HG03280 (cell line): ENCODE results near the gene GMPR.

Source experiments
- ATAC-seq: cut with Tn5 transposase; IDR thresholded peaks from one replicate; pipeline ENCODE4 v1.9.1; 2021; ENCODE audit warnings: mild to moderate bottlenecking, moderate library complexity; ENCODE audit not compliant: unreplicated experiment

The GMPR gene

DNA sequence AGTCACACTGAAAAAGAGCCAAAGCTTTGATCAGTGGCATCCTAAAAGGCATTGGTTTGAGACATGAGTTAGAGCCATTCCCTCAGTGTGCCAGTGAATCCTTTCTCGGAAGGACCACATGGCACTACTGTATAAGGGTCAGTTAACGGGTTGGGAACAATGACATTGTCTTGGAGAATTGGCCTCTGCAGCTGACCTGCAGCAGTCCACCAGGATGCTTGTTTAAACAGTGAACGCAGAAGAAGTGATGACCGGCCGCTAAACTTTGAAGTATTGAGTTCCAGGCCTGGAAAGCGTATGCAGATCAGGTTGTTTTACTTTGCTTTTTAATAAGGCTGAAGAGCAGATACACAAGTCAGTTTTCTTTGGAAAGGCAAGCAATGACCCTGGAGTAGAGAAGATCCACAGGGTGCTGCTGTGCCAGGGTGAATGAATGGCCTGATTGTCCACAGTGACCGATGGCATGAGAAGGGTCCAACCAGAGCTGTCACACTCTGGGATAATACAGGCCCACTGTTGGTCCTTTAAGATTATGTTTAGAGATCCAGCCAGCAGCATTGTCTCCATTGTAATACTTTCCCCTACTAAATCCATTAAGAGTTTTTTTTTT is 57.8 kb downstream of the GMPR start:
- ATAC-seq = no peak

DNA sequence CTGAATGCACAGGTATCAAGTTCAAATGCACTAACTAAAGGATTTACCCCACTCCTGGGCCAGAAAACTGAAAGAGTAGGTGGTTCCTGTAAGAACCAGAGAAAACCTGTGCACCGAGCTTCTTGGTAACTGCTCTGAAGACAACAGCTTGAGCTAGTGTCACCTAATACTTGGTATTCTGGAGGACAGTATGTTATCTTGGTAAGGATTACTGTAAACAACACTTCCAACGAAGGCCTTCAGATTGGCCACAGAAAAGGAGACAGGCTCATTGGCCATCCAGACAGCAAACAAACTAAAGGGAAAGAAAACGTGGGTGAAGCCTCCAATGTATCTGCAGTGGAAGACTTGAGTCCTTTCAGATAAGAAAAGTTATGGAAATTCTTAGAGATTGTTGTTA is 61.5 kb downstream of the GMPR start:
- ATAC-seq = no peak

DNA sequence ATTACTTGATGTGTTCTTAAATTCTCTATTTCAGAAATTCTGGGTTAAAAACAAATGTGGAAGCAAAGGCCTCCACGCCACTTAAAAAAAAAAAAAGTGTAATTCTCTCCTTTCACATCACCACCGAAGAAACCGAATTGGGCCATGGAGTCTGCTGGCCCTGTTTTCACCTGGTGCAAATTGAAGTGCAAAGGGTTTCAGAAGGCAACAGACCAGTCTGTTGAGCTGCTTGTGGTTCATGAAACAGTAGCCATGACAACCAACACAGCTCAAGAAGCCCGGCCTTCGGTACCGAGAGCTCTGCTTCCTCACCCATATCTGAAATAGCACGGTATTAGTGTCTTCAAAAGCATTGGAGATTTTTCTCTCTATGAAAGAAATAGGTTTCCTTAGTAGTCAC is 63.1 kb downstream of the GMPR start:
- peak; percentile 75 for ATAC-seq

DNA sequence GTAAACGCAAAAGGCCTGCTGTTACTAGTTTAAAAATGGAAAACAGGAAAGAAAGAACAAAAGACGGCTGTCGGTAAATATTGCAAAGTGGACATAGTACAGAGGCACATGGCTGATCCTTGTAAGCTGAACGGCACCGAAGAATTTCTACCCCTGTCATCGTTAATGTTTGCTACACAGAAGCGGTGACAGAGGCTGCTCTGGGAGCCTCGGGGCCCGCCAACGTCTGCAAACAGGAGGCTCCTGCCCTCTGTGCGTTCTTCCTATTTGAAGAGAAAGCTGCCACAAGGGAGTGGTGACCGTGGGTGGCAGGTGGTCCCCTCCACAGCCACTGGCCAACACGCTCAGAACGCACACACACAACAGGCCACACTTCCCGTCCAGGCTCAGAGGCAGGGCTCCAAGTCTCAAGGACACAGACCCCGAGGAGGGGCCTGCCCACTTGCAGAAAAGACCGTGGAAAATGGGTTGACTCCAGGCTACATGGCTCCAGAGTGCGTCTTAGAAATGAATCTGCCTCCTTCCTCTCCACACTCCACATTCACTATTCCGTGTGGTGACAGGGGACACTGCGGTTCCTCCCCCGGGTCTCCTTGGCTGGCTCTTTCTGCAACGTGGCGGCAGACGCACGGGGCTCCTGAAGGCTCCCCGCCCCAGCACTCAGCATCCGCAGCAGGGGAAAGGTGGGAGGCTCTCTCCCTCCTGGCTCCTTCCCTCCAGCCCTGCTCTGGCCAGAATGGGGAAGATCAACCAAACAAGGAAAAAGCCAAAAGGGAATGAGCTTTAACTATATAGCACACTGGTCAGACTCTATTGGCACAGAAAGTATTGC is 64.5 kb downstream of the GMPR start:
- no peak for ATAC-seq

DNA sequence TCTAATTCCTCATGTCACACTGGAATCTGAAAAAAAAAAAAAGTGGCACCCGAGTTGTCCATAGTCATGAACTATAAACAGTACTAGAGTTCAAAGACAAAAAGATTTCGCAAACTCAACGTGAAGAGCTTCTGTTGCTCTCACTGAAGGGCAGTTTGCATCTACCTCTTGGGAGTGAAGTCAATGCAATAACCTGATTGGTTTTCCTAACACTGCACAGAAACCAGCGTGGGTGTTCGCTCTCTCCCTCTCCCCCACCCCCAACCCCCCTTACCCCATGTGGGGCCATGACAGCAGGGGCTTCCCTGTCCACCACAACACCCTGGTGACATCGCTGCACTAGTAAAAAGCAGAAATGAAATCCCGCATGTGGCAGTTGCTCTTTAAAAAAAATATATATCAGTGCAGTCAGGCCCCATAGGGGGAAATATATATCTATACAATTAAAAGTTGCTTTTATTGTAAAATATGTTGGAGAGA is 66.9 kb downstream of the GMPR start:
- ATAC-seq = peak; percentile 70

DNA sequence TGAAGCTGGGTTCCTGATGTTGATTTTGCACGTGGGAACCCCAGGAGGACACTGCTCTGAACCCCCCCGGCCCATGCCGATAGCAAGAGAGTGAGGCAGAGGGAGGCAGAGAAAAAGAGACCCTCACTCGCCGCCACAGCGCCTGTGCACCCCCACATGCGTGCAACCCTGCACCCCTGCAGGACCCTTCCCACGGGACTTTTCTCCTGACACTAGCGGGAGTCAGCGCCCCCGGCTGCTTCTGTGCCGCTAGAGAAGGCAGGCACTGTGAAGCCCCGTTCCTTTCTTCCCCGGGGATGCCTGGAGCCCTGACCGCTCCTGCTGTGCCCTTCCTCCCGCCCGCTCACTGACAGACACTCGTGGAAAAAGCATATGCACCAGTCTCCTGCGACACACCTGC is 67.4 kb downstream of the GMPR start:
- ATAC-seq = peak; percentile 16

DNA sequence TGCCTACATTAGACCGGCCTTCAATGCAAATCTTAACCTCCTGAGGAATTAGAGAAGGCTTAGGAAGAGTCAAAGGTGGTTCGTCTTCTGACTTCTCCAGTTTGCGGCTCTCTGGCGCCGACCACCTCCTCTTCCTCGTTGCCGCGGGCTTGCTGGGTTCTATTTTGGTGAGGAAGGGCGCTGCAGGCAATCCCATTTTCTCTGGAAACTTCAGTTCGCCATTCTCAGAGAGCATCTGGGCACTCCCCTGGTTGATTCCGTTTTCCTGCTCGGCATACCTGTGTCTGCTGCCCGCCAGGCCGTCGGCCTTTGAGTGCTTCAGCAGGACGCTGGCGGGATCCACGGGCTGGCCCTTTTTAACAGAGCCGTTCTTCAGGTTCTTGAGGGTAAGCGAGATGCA is 67.9 kb downstream of the GMPR start:
- ATAC-seq = no peak

DNA sequence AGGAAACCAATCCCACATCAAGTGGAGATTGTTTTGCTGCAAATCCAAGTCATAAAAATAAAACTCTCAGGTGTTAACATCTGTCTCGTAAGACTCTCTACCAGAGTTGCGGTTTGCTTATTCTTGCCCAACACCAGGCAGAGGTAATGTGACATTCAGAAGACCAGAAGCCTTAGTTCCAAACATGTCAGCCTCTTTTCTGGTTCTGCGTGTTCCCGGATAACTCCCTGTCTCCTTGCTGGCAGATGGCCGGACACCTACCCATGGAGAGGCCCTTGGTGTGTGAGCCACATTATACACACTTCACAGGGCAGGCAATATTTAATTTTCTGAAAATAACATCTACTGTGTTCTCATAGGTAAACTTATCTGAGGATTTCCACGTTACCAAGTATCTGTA is 73.4 kb downstream of the GMPR start:
- ATAC-seq = no peak

DNA sequence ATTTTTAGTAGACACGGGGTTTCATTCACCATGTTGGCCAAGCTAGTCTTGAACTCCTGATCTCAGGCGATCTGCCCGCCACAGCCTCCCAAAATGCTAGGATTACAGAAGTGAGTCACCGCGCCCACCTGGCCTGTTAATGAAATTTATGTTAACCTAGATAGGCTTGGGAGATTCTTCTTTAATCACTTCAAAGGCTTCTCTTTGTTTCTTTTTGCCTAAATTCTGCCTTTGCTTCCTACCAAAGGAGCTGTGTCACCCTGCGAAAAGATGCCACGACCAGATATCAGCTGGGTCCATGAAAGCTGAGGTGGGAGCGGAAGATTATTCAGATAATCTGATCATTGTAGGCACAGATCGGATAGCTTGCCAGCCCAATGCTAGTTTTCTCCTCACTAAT is 75.3 kb downstream of the GMPR start:
- ATAC-seq = no peak

DNA sequence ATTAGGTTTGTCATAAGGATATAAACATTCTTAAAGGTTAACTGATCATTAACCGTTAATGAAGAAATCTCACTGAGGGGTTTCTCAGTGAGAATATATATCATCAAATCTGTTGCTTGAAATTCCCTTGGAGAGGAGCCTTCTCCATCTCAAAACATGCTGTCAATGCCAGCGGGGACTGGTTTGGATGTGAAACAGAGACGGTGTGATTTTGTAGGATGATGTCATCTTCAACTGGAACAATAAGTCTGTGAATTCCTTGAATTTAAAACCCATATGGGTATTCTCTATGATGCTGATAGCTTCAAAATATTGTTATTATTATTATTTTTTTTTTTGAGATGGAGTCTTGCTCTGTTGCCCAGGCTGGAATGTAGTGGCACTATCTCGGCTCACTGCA is 75.9 kb downstream of the GMPR start:
- ATAC-seq = no peak

DNA sequence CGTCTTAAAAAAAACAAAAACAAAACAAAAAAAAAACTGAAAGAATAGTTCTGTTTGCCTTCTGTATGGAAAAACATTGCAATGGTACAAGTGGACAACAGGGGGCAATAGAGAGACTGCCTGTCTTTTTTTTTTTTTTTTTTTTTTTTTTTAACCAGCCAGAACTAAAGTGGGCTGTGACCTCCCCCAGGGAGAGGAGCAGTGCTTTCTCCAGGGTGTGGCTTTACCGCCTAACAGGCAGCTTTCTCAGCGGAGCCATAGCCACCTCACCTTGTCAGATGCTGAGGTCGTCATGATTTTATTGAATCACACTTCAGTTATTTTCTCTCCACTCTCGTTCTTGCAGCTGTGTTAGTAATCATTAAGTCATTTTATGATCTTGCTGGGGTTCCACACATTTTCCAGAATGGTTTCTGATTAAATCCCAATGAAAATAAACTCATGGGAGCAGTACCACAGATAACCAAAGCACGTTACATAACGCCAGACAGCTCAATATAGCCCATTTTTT is 78.4 kb downstream of the GMPR start:
- ATAC-seq = no peak

DNA sequence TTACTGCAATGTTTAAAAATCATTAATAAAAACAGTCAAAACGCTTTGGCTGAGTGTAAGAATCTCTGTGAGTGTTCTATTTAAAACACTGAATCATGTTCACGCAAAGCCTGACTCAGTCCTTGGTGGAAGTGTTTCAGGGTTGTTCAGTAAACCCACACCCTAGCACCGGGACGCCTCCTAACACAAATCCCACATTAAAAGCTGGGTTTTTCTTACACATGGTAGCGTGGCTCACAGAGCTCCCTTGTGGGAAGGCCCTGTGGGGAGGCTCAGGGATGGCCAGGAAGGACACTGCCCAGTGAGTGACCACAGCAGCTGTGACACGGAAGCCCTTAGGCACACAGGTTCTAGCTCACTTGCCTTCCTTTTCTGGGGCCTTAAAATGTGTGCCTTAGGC is 80.2 kb downstream of the GMPR start:
- no peak for ATAC-seq

DNA sequence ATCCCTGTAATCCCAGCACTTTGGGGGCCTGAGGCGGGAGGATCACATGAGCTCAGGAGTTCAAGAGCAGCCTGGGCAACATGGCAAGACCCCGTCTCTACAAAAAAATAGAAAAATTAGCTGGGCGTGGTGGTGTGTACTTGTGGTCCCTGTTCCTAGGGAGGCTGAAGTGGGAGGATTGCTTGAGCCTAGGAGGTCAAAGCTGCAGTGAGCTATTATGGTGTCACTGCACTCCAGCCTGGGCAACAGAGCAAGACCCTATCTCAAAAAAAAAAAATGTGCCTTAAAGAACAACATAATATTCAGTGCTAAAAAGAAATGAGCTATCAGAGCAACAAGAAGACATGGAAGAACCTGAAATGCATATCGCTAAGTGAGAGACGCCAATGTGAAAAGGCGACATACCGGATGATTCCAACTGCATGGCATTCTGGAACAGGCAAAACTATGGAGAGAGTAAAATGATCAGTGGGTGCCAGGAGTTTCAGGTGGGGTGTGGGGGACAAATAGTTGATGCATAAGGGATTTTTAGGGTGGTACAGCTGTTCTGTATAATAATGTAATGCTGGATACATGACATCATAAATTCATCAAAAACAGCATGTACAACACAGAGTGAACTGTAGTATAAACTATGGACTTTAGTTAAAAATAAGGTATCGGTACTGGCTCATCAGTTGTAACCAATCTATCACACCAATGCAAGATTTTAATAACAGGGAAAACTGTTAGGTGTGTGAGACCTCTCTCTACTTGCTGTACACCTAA is 80.8 kb downstream of the GMPR start:
- no peak for ATAC-seq

DNA sequence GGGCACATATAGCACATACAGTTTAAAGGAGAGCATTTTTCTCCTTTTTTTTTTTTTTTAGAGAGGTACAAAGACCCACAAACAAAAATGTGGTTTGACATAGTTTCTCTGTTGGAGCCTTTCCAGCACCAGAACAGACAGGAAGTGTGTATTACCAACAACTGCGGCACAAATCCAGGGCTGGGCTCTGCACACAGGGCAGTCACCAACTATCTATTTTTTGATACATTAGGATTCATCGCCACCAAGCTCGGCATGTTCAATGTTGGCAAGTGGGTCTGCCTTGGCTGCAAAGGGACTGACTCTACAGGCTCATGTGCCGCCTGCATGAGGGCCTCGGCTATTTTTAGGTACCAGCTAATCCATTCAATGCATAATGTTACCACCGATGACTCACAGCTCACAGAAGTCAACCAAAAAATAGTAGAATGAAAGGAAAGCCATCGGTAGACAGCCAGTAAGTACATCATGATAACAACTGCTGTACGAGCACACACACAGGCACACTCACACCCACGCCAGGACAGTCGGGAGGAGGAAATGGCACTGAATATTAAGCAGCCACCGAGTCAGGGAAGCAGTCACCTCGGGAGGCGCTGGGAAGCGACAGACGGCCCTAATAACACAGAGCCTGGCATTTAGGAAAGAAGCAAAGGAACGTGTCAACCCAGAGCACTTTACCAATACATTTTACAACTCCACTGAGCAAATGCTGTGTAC is 81.6 kb downstream of the GMPR start:
- ATAC-seq = peak; percentile 51

DNA sequence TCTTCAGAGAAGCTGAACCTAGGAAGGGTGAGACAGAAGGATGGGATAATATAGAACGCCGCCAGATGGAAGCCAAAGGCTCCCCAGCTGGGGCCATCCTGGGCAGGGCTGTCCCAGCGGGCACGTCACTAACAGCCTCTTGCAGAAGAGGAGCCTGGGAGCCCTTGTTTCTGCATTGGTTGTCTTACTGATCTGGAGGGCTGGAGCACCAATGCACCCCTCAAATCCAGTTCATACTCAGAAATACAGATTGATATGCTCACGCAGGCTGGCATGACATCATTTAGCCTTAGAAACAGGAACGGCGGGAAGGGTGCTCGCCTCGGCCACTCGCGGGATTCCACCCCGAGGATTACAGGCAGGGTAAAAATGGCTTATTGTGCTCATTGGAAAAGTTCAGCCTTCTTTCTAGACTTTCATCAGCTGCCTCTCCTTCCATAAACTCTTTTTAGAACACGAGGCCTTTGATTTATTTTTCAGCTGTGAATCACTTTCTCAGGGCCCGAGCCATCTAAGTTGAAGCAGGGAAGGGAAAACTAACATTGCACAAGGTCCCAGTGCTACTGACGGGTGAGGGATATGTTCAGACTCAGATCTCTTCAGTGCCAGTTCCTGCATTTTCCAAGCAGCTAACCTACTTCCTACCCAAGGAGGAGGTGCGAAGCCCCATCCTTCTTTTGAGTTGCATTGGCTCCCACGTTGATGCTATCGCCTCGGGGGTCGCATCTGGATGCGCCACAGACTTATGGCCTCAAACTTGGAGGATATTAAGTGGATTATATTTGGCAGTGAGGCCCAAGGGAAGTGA is 82.3 kb downstream of the GMPR start:
- ATAC-seq = no peak

DNA sequence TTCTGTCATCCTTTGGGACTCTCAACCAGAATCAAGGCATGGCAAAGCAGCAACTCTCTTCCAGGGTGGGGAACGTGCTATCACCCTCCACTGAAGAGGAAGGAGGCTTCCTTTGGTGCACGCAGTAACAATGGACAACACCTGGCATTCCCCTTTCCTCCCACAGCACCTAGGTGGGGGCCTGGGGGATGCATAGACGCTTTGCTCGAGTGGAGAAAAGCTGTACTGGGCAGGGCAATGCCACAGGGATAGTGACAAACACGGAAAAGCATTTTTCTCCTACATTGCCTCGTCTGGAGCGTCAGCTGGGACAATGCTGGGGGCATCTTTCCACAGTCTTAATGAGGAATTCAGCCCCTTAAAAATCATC is 82.9 kb downstream of the GMPR start:
- no peak for ATAC-seq

DNA sequence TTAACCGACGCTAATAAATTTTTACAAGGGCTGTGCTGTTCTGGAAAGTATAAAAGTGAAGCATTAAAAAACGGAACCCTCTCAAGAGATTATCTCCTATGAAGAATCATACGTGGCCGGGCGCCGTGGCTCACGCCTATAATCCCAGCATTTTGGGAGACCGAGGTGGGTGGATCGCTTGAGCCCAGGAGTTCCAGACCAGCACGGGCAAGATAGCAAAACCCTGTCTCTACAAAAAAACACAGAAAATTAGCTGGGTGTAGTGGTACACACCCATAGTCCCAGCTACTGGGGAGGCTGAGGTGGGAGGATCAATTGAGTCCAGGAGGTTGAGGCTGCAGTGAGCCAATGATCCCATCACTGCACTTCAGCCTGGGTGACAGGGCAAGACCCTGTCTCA is 83.4 kb downstream of the GMPR start:
- ATAC-seq = no peak

DNA sequence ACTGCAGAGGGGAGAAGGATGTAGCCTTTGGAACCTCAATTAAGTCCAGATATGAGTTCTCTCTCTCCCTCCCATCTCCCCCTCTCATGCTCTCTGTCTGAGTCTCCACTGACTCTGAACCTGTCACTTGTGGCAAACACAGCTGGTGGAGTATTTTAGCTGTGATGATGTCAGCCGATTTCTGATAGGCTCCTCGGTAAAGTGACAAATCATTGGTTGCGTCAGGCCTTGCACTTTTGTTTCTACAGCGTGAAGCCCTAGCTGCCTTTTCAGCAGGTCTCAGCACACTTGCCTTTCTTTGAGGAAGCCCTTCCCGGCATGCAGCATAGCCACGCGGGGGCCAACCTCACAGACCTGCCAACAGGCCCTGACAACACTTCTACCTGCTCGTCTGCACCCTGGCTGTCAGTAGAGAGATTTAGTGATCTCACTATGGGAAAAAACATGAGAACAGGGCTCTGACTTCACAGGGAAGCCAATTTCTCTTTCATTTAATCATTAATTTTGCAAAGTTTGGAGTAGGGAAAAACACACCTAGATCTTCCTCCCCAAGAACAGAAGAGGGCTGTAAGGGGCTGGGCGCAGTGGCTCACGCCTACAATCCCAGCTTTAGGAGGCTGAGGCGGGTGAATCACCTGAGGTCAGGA is 84.4 kb downstream of the GMPR start:
- ATAC-seq = peak; percentile 88

DNA sequence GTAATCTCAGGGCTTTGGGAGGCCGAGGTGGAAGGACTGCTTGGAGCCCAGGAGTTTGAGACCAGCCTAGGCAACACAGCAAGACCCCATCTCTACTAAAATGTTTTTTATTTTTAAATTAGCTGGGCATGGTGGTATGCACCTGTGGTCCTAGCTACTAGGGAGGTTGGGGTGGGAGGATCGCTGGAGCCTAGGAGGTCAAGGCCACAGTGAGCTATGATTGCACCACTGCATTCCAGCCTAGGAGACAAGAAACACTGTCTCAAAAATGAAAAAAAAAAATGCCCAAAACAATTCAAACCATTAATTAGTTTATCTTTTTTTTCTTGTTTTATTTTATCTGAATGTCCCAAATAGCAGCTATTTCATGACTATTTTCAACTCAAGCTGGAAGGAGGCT is 85.8 kb downstream of the GMPR start:
- no peak for ATAC-seq
